ENCODE results near the gene MLLT10. TPM values are rescaled to one million over a fixed set of nuclear protein-coding genes. Genes with fewer than 3 reads are reported as not detected.

MLLT10 gene
- total RNA-seq, 2 experiments from 2014 or later = 32.8 to 35.4 TPM

DNA sequence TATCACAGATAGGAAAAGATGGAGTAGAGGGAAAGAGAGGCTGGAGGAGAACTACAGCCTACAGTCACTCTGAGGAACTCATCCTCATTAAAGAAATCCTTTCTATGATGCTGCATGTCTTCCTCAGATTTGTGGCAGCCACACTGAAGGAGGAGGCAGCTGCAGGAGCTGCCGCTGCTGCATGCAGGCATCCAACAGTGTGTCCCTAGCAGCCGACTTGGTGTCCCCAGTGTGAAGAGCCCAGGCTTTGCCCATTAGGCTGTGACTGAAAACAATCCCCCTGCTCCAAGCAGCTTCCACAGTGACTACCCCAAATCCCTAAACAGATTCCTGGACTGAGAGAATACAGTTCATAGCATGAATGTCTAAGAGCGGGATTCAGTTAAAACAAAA is 31.7 kb upstream of the MLLT10 start:
- Mint-ChIP-seq H3K27me3 (peaks cover 32% of the 10 kb centered on the region), H3K27ac (no peak overlapping the region), H3K4me3 (no peak overlapping the region), H3K4me1 (ENCODE audit: low read depth) (peaks cover 3% of the 10 kb centered on the region), H3K36me3 (no peaks in the 10 kb centered on the region), H3K9me3 (no peaks in the 10 kb centered on the region)
- ChIA-PET CTCF (no interaction called here), POLR2A (no interaction called here)
- DNase-seq = no peak
- intact Hi-C loops (cut with micrococcal nuclease) = no loop called here

DNA sequence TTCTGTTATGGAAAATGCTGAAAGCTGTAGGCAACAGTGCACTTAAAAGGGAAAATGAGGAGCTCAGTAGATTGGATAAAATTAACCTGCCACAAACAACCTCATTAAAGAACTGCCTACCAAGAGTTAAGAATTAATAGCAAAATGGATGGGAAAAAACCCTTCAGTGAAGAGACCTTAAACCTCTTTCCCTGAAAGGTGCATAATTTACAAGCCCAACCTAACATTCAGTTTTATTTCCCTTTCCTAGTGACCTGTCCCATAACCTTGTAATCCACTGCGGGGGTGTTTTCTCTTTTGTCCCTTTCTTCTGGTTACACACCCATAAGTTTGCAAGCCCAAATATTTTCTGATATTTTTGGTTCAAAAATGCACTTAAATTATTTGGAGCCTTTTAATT is 30.5 kb upstream of the MLLT10 start:
- ChIA-PET CTCF (no interaction called here), POLR2A (no interaction called here)
- H3K36me3 Mint-ChIP-seq = no peaks in the 10 kb centered on the region
- no peaks in the 10 kb centered on the region for H3K4me1 Mint-ChIP-seq (ENCODE audit: low read depth)
- intact Hi-C loops (cut with micrococcal nuclease) = no loop called here
- H3K9me3 Mint-ChIP-seq = no peaks in the 10 kb centered on the region
- no peak overlapping the region for H3K27ac Mint-ChIP-seq
- H3K4me3 Mint-ChIP-seq = no peak overlapping the region
- H3K27me3 Mint-ChIP-seq = peaks cover 23% of the 10 kb centered on the region
- DNase-seq = no peak

DNA sequence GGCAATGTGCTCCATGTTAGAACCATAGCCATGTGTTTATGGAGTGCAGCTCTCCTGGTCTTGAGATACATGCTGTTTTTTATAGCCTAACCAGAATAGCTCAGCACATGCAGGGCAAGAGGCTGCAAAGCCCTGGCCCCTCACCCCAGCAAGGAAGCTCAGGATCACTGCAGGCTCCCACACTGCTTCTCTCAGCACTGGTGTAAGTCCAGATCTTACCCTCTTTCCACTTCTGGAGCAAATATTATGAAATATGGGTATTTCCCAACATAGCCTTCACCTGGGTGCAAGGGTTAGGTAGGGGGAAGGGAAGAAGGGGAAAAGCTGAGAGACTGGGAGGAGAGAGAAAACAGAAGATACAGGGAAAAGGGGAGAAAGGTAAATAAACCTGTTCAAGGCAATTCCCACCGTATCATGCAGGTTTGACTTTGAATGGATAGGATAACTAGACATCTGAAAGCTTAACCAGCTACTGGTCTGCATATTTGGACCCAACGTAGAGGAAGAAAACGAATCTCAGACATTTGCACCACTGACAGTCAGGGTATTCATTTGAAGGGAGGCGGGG is 28.2 kb upstream of the MLLT10 start:
- Mint-ChIP-seq H3K4me3 (no peak overlapping the region), H3K9me3 (no peaks in the 10 kb centered on the region), H3K27ac (no peak overlapping the region), H3K4me1 (ENCODE audit: low read depth) (no peaks in the 10 kb centered on the region), H3K36me3 (no peaks in the 10 kb centered on the region), H3K27me3 (peaks cover 14% of the 10 kb centered on the region)
- ChIA-PET POLR2A (no interaction called here), CTCF (interaction anchor here (1.0 kb wide), 1 partner anchor 9 kb away, joined by 5 read pairs; no protein-coding TSS in a partner anchor)
- no peak for DNase-seq
- intact Hi-C loops (cut with micrococcal nuclease) = no loop called here

DNA sequence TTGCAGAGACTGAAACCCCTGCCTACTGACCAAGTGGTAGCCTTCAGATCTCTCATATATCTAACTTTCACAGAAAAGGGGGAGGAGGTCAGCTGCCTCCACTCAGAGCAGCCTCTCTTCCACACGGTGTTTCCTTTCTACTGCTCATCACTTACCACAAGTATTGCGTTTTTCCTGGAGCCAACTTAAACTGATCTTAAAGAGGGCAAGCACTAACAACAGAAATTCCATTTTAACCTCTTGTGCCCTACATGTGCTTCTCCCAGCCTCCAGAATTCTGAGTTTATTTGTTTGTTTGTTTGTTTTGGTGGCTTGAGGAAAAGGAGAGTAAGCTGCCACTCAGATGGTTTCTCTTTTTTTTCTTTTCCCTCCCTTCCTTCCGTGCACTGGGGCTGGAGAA is 27.7 kb upstream of the MLLT10 start:
- Mint-ChIP-seq H3K36me3 (no peaks in the 10 kb centered on the region), H3K4me1 (ENCODE audit: low read depth) (no peaks in the 10 kb centered on the region), H3K27ac (no peak overlapping the region), H3K9me3 (no peaks in the 10 kb centered on the region), H3K27me3 (peaks cover 13% of the 10 kb centered on the region), H3K4me3 (no peak overlapping the region)
- no peak for DNase-seq
- ChIA-PET CTCF (interaction anchor here (1.0 kb wide), 1 partner anchor 10 kb away, joined by 5 read pairs; no protein-coding TSS in a partner anchor), POLR2A (no interaction called here)
- intact Hi-C loops (cut with micrococcal nuclease) = no loop called here

DNA sequence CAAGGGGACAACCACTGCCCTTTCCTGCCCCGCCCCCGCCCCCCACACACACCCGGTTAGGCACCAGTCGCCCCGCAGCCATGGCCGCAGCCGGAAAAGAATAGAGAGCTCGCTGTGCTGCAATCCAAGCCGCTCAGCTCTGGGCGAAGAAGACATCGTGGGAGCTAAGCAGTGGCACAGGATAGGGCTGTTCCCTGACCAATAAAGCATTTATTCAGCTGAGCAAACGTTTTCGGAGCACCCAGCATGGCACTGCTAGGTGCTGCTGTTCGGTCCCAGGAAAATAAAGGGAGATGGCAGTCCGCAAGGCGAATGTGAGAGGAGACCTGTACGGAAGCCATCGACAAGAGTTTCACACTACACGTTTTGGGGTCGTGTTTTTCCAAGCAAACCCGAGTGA is 26.9 kb upstream of the MLLT10 start:
- no peak for DNase-seq
- Mint-ChIP-seq H3K4me1 (ENCODE audit: low read depth) (no peaks in the 10 kb centered on the region), H3K27ac (no peak overlapping the region), H3K27me3 (peaks cover 19% of the 10 kb centered on the region), H3K36me3 (no peaks in the 10 kb centered on the region), H3K9me3 (no peaks in the 10 kb centered on the region), H3K4me3 (no peak overlapping the region)
- intact Hi-C loops (cut with micrococcal nuclease) = no loop called here
- CTCF ChIA-PET = no interaction called here
- POLR2A ChIA-PET = no interaction called here

DNA sequence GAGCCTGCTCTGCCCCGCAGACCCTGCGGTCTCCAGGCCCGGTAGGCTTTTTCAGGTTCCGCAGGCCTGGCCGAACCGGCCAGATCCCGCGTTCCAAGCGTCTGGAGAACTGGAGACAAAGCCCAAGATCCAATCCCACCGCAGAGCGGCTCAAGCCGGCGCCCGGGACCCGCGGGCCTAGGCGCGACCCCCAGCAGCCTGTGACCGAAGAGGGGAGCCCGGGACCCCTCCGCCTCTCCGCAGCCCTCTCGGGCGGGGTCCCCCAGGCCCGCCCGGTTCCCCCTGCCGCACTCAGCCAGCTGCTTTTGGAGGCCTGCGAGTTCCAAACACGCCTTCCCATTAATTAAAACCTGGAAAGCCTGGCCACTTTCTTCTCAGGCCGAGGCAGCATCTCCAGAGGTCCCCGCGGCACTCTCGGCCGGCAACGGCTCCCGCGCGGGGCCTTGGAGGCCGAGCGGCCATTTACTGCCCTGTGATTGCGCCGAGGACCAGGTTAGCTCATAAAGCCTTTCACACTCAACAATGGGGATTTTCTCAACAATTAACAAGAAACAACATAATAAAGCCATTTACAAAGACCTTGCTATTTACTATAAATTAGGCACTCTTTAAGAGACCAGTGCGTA is 25.2 kb upstream of the MLLT10 start:
- Mint-ChIP-seq H3K27ac (peak overlapping the region; percentile 18), H3K4me1 (ENCODE audit: low read depth) (no peaks in the 10 kb centered on the region), H3K4me3 (no peak overlapping the region), H3K36me3 (no peaks in the 10 kb centered on the region), H3K9me3 (no peaks in the 10 kb centered on the region), H3K27me3 (peaks cover 32% of the 10 kb centered on the region)
- intact Hi-C loops (cut with micrococcal nuclease) = no loop called here
- CTCF ChIA-PET = interaction anchor here (2.2 kb wide), 1 partner anchor 12 kb away, joined by 6 read pairs; no protein-coding TSS in a partner anchor
- no peak for DNase-seq
- POLR2A ChIA-PET = no interaction called here

DNA sequence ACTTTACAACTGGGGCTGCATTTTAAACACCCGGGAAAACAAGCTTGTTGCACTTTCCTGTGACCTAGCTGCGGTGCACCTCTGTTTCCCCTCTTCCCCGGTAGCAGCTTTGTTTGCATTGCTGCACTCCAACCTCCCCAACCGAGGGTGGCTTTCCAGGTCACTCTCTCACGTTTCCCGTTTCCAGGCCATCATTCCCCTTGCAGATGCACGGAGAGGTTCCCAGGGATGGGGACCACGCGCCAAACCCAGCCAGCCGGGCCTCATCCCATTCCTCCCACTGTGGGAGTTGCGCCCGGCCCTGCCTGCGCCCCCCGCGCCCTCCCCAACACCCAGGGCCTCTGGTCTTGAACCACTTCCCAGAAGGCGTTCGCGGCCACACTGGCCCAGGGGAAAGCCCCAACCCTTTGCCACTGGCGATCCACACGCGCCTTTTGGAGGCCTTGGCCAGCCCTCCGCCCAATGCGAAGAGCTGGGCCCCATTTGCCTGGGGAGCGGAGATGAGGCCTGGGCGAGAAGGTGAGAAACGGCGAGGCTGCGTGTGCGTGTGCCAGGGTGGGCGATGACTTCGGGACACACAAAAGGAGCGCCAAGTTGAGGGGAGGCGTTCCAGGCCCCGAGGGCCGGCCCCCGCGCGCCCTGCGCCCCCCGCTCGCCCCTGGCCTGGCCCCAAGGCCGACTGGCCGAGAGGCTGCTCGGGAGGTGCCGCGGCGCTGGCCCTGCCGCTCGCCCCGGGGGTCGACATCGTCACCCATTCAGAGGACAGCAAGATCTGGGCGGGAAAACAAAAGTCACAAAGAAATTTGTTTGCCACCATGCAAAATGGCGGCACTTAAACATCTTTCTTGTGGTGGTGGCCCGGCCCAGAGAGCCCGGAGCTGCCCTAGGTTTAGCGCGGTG is 24.4 kb upstream of the MLLT10 start:
- intact Hi-C loops (cut with micrococcal nuclease) = loop anchor here (10.0 kb wide), 1 partner anchor 925 kb away; no protein-coding TSS in a partner anchor

DNA sequence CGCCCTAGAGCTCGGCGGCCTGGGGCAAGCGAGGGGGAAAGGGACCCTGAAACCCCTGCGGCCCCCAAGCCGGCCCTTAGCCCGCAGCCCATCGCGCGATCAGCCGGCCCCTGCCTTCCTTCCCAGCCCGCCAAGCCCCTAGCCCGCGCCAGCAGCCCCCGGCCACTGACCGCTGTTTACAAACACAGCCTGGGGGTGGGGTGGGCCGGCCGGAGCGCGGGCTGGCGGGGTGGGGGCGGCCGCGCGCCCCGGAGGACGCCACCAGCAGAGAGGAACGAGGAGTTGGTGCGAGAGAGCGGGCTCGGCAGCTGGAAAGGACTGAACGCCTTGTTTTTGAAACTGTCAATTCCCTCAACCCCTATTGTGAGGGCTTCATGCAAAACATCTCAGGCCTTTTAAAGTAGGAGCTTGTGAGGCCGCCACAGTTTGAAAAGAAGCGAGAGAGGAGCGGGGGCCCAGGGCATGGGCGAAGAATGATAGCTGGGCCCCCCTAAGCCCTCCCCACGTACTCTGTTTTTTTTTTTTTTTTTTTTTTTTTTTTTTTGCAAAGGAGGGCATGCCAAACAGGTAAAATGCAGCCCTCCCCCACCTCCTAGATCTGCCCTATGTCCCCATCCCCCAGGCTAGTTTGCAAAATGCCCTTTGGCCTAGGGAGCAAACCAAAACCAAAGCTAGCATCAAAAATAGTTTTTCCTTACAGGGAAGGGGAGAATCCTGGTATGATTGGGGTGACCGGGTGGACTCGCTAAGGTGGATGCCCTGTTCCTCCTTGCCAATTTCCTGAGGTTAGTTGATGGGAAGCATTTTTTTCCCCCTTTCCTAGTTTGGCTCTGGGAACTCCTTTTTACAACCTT is 23.6 kb upstream of the MLLT10 start:
- no peak overlapping the region for H3K27ac Mint-ChIP-seq
- H3K4me1 Mint-ChIP-seq (ENCODE audit: low read depth) = no peaks in the 10 kb centered on the region
- ChIA-PET POLR2A (interaction anchor here (0.5 kb wide), 1 partner anchor 34 kb away, joined by 3 read pairs; no protein-coding TSS in a partner anchor), CTCF (interaction anchor here (2.2 kb wide), 1 partner anchor 14 kb away, joined by 6 read pairs; no protein-coding TSS in a partner anchor)
- no peaks in the 10 kb centered on the region for H3K9me3 Mint-ChIP-seq
- no peak overlapping the region for H3K4me3 Mint-ChIP-seq
- intact Hi-C loops (cut with micrococcal nuclease) = loop anchor here (10.0 kb wide), 1 partner anchor 924 kb away; no protein-coding TSS in a partner anchor
- DNase-seq = no peak
- H3K36me3 Mint-ChIP-seq = no peaks in the 10 kb centered on the region
- H3K27me3 Mint-ChIP-seq = peaks cover 40% of the 10 kb centered on the region

More for the DNA sequence above, 24.4 kb upstream of the MLLT10 start:
- Mint-ChIP-seq H3K9me3 (no peaks in the 10 kb centered on the region), H3K36me3 (no peaks in the 10 kb centered on the region), H3K27ac (no peak overlapping the region), H3K4me1 (ENCODE audit: low read depth) (no peaks in the 10 kb centered on the region), H3K4me3 (no peak overlapping the region), H3K27me3 (peaks cover 32% of the 10 kb centered on the region)
- DNase-seq = no peak
- CTCF ChIA-PET = interaction anchor here (2.2 kb wide), 1 partner anchor 13 kb away, joined by 6 read pairs; no protein-coding TSS in a partner anchor
- POLR2A ChIA-PET = interaction anchor here (0.5 kb wide), 1 partner anchor 35 kb away, joined by 3 read pairs; no protein-coding TSS in a partner anchor

DNA sequence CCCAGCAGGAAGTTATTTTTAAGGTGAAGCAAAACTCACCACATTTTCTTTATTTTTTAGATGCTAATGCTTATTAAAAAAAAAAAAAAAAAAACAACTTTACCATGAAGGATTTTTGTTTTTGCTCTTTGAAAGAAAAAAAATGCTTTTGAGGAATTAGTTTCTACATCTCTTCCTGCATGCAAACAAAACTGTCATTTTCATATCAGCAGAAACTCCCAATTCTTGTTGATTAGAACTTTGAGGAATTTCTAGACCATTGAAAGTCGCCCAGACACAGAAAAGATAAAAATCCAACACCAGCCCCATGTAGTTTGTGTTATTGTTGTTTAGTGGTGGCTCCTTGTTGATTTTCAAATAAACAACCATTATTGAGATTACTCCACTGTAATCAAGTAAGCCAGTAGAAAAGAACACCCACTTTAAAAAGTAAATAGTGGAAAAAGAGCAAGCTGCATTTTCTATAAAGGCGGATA is 22.9 kb upstream of the MLLT10 start:
- Mint-ChIP-seq H3K27ac (no peak overlapping the region), H3K36me3 (no peaks in the 10 kb centered on the region), H3K4me3 (no peak overlapping the region), H3K9me3 (no peaks in the 10 kb centered on the region), H3K4me1 (ENCODE audit: low read depth) (peaks cover 4% of the 10 kb centered on the region), H3K27me3 (peaks cover 46% of the 10 kb centered on the region)
- intact Hi-C loops (cut with micrococcal nuclease) = loop anchor here (10.0 kb wide), 1 partner anchor 924 kb away; no protein-coding TSS in a partner anchor
- DNase-seq = no peak
- POLR2A ChIA-PET = no interaction called here
- CTCF ChIA-PET = interaction anchor here (2.2 kb wide), 1 partner anchor 15 kb away, joined by 6 read pairs; no protein-coding TSS in a partner anchor

DNA sequence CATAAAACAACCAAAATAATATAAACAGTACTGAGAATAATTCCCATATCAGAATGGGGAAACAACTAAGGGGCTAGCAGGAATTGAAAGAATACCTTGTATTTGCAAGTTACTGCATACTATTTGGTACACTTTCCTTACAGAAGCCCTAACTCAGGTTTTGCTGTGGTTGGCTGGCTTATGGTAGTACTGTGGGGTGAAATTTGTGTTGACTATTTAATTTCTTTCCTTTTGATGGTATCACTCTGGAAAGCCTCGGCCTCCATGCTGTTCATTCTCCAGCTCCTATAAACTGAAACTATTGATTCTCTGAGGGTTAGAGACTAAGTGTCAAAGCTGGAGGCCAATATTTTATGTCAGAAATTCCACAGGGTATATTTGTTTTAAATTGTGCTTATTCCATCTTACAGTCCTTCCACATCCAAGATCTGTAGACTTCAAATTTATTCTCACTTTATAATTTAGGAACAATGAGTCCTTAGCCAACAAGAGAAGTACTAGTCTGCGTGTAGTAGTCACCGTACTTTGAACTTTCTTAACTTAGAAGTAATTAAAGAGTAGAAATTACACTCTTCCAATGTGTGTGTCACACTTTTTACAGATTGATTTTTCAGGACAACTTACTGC is 22.0 kb upstream of the MLLT10 start:
- H3K9me3 Mint-ChIP-seq = no peaks in the 10 kb centered on the region
- intact Hi-C loops (cut with micrococcal nuclease) = loop anchor here (10.0 kb wide), 1 partner anchor 923 kb away; no protein-coding TSS in a partner anchor
- H3K36me3 Mint-ChIP-seq = no peaks in the 10 kb centered on the region
- DNase-seq = no peak
- peaks cover 4% of the 10 kb centered on the region for H3K4me1 Mint-ChIP-seq (ENCODE audit: low read depth)
- no peak overlapping the region for H3K27ac Mint-ChIP-seq
- no peak overlapping the region for H3K4me3 Mint-ChIP-seq
- CTCF ChIA-PET = no interaction called here
- POLR2A ChIA-PET = no interaction called here
- peaks cover 49% of the 10 kb centered on the region for H3K27me3 Mint-ChIP-seq

All from activated CD4-positive, alpha-beta memory T cell treated with anti-CD3 and anti-CD28 coated beads for 36 hours (primary cell).